ENCODE measurements around the gene BBS1.

The BBS1 gene

GRCh38 chr11:66546966-66547661 is 36.7 kb downstream of the BBS1 start:
- Histone ChIP-seq H2BK5ac (ENCODE audit: low read depth, low read length, poor library complexity, severe bottlenecking) (no peak overlapping the region), H3K4me3 (ENCODE audit: insufficient read depth in 1 of 2, low read depth in 1 of 2, low read length in 2 of 2) (no peak overlapping the region), H3K4ac (ENCODE audit: low read depth in 1 of 2, low read length in 2 of 2) (no peak overlapping the region), H2AK5ac (ENCODE audit: low read length, severe bottlenecking) (no peak overlapping the region), H2BK120ac (ENCODE audit: low read depth, low read length) (no peak overlapping the region), H3K27ac (ENCODE audit: low read length, poor library complexity, severe bottlenecking) (no peak overlapping the region), H4K8ac (ENCODE audit: low read length) (no peak overlapping the region), H4K91ac (ENCODE audit: low read length) (no peak overlapping the region), H3K14ac (ENCODE audit: low read length in 2 of 2) (no peak overlapping the region), H3K27me3 (ENCODE audit: control insufficient read depth in 1 of 2, insufficient read depth in 1 of 2, low read length in 2 of 2) (peaks cover 5 to 36% of the 10 kb centered on the region in 2 experiments), H2AFZ (ENCODE audit: low read depth, low read length) (no peak overlapping the region), H3K36me3 (ENCODE audit: control insufficient read depth in 1 of 2, insufficient read depth in 2 of 2, low read depth in 1 of 2, low read length in 2 of 2) (peaks cover 10 to 17% of the 10 kb centered on the region in 2 experiments), H3K79me1 (replicated peaks; ENCODE audit: low read length, poor library complexity, severe bottlenecking) (peaks cover 12% of the 10 kb centered on the region), H3K23ac (ENCODE audit: low read length in 2 of 2) (peak overlapping the region in 1 of 2 experiments; percentile 27), H3K9ac (ENCODE audit: low read length) (no peak overlapping the region), H3K4me2 (ENCODE audit: low read length, poor library complexity, severe bottlenecking) (peak overlapping the region; percentile 70), H2BK15ac (ENCODE audit: low read depth, poor library complexity, severe bottlenecking) (peak overlapping the region; percentile 31), H3K4me1 (ENCODE audit: control insufficient read depth, insufficient read depth, low read depth, low read length) (peaks cover 23% of the 10 kb centered on the region), H2BK12ac (ENCODE audit: low read length in 2 of 2) (no peak overlapping the region), H3K18ac (ENCODE audit: low read depth in 1 of 2, low read length in 2 of 2) (peak overlapping the region in 1 of 2 experiments; percentile 34), H3K9me3 (ENCODE audit: control insufficient read depth, low read length) (no peaks in the 10 kb centered on the region)
- WGBS: 23% methylated on average over 17 of the region's 18 CpGs
- DNase-seq: no peak

GRCh38 chr11:66547662-66548009 is 37.2 kb downstream of the BBS1 start:
- H3K4me3 ChIP-seq (ENCODE audit: insufficient read depth in 1 of 2, low read depth in 1 of 2, low read length in 2 of 2): no peak overlapping the region
- H2BK15ac ChIP-seq (ENCODE audit: low read depth, poor library complexity, severe bottlenecking): peak overlapping the region; percentile 29
- no peak overlapping the region for H2AK5ac ChIP-seq (ENCODE audit: low read length, severe bottlenecking)
- no peak overlapping the region for H3K18ac ChIP-seq (ENCODE audit: low read depth in 1 of 2, low read length in 2 of 2)
- DNase-seq: no peak
- H3K9me3 ChIP-seq (ENCODE audit: control insufficient read depth, low read length): no peaks in the 10 kb centered on the region
- H2BK12ac ChIP-seq (ENCODE audit: low read length in 2 of 2): no peak overlapping the region
- no peak overlapping the region for H3K23ac ChIP-seq (ENCODE audit: low read length in 2 of 2)
- no peak overlapping the region for H3K14ac ChIP-seq (ENCODE audit: low read length in 2 of 2)
- peaks cover 8 to 11% of the 10 kb centered on the region in 2 experiments for H3K36me3 ChIP-seq (ENCODE audit: control insufficient read depth in 1 of 2, insufficient read depth in 2 of 2, low read depth in 1 of 2, low read length in 2 of 2)
- peaks cover 12% of the 10 kb centered on the region for H3K79me1 ChIP-seq (replicated peaks; ENCODE audit: low read length, poor library complexity, severe bottlenecking)
- H3K27ac ChIP-seq (ENCODE audit: low read length, poor library complexity, severe bottlenecking): no peak overlapping the region
- no peak overlapping the region for H3K4me2 ChIP-seq (ENCODE audit: low read length, poor library complexity, severe bottlenecking)
- no peak overlapping the region for H3K4ac ChIP-seq (ENCODE audit: low read depth in 1 of 2, low read length in 2 of 2)
- no peak overlapping the region for H3K9ac ChIP-seq (ENCODE audit: low read length)
- H2BK120ac ChIP-seq (ENCODE audit: low read depth, low read length): no peak overlapping the region
- no peak overlapping the region for H4K8ac ChIP-seq (ENCODE audit: low read length)
- no peak overlapping the region for H4K91ac ChIP-seq (ENCODE audit: low read length)
- H3K4me1 ChIP-seq (ENCODE audit: control insufficient read depth, insufficient read depth, low read depth, low read length): peaks cover 23% of the 10 kb centered on the region
- H3K27me3 ChIP-seq (ENCODE audit: control insufficient read depth in 1 of 2, insufficient read depth in 1 of 2, low read length in 2 of 2): peaks cover 5 to 36% of the 10 kb centered on the region in 2 experiments
- no peak overlapping the region for H2BK5ac ChIP-seq (ENCODE audit: low read depth, low read length, poor library complexity, severe bottlenecking)
- H2AFZ ChIP-seq (ENCODE audit: low read depth, low read length): no peak overlapping the region
- WGBS: 34% methylated on average over 5 of the region's 5 CpGs

DNA sequence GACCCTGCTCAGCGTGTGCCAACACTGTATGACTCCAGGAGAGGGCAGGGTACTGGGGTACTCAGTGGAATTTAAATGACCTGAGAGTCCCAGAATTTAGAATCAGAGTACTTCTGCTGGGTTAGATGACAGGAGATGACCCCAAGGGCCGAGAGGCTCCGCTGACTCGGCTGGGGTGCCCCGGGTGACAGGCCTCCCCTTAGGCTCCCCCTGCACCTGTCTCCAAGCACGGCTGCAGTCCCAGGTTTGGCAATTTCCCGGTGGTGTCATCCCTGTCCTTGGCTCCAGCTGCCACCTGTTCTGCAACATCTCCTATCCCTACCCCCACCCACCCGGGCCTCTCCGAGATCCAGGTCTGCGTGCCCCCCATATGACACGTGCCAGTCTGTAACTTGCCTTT is 37.6 kb downstream of the BBS1 start:
- 80% methylated on average over 11 of the region's 11 CpGs for WGBS
- Histone ChIP-seq H3K18ac (ENCODE audit: low read depth in 1 of 2, low read length in 2 of 2) (no peak overlapping the region), H3K4me3 (ENCODE audit: insufficient read depth in 1 of 2, low read depth in 1 of 2, low read length in 2 of 2) (no peak overlapping the region), H3K79me1 (replicated peaks; ENCODE audit: low read length, poor library complexity, severe bottlenecking) (peaks cover 10% of the 10 kb centered on the region), H3K36me3 (ENCODE audit: control insufficient read depth in 1 of 2, insufficient read depth in 2 of 2, low read depth in 1 of 2, low read length in 2 of 2) (peaks cover 5 to 7% of the 10 kb centered on the region in 2 experiments), H4K91ac (ENCODE audit: low read length) (no peak overlapping the region), H2AK5ac (ENCODE audit: low read length, severe bottlenecking) (no peak overlapping the region), H3K4me1 (ENCODE audit: control insufficient read depth, insufficient read depth, low read depth, low read length) (peaks cover 23% of the 10 kb centered on the region), H3K4me2 (ENCODE audit: low read length, poor library complexity, severe bottlenecking) (no peak overlapping the region), H2BK12ac (ENCODE audit: low read length in 2 of 2) (no peak overlapping the region), H3K9ac (ENCODE audit: low read length) (no peak overlapping the region), H3K23ac (ENCODE audit: low read length in 2 of 2) (no peak overlapping the region), H3K4ac (ENCODE audit: low read depth in 1 of 2, low read length in 2 of 2) (no peak overlapping the region), H3K27me3 (ENCODE audit: control insufficient read depth in 1 of 2, insufficient read depth in 1 of 2, low read length in 2 of 2) (peaks cover 5 to 36% of the 10 kb centered on the region in 2 experiments), H4K8ac (ENCODE audit: low read length) (no peak overlapping the region), H3K14ac (ENCODE audit: low read length in 2 of 2) (no peak overlapping the region), H2AFZ (ENCODE audit: low read depth, low read length) (no peak overlapping the region), H2BK120ac (ENCODE audit: low read depth, low read length) (no peak overlapping the region), H3K27ac (ENCODE audit: low read length, poor library complexity, severe bottlenecking) (no peak overlapping the region), H2BK5ac (ENCODE audit: low read depth, low read length, poor library complexity, severe bottlenecking) (no peak overlapping the region), H2BK15ac (ENCODE audit: low read depth, poor library complexity, severe bottlenecking) (peak overlapping the region; percentile 29), H3K9me3 (ENCODE audit: control insufficient read depth, low read length) (no peaks in the 10 kb centered on the region)
- DNase-seq: no peak

DNA sequence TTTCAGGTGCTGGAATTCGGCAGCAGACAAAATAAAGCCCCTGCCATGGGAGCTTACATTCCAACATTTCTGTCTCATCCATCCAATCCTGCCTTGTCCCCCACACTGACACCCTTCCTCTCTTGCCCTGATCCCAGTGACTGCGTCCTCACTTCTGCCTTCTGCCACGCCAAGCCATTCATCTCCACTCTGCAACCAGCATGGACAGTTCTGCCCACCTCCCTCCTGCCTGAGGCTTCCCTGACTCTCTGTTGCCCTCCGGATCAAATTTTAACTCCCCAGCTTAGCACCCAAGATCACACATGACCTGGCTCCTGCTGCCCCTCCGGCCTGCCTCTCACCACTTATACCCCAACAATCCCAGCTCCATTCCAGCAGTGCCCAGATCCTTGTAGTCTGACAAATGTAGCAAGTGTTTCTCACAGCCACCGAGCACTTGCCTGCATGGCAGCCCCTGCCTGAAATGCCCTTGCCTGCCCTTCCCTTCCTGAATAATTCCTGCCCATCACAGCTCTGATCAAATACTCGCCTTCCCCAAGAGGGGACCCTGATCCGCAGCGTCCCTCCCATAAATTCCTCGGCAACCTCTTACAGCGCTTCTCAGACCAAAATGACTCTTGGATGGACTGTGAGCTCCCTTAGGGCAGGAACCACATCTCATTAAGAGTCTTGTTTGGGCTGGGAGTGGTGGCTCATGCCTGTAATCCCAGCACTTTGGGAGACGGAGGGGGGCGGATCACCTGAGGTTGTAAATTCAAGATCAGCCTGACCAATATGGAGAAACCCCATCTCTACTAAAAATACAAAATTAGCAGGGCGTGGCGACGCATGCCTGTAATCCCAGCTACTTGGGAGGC is 38.6 kb downstream of the BBS1 start:
- H4K8ac ChIP-seq (ENCODE audit: low read length): no peak overlapping the region
- H3K4me3 ChIP-seq (ENCODE audit: insufficient read depth in 1 of 2, low read depth in 1 of 2, low read length in 2 of 2): no peak overlapping the region
- peaks cover 2% of the 10 kb centered on the region for H3K79me1 ChIP-seq (replicated peaks; ENCODE audit: low read length, poor library complexity, severe bottlenecking)
- no peak overlapping the region for H3K4me2 ChIP-seq (ENCODE audit: low read length, poor library complexity, severe bottlenecking)
- H3K36me3 ChIP-seq (ENCODE audit: control insufficient read depth in 1 of 2, insufficient read depth in 2 of 2, low read depth in 1 of 2, low read length in 2 of 2): no peaks in the 10 kb centered on the region
- no peak overlapping the region for H3K27ac ChIP-seq (ENCODE audit: low read length, poor library complexity, severe bottlenecking)
- H3K23ac ChIP-seq (ENCODE audit: low read length in 2 of 2): no peak overlapping the region
- H3K4me1 ChIP-seq (ENCODE audit: control insufficient read depth, insufficient read depth, low read depth, low read length): peaks cover 16% of the 10 kb centered on the region
- H2AFZ ChIP-seq (ENCODE audit: low read depth, low read length): no peak overlapping the region
- no peak overlapping the region for H2BK5ac ChIP-seq (ENCODE audit: low read depth, low read length, poor library complexity, severe bottlenecking)
- no peak overlapping the region for H2BK15ac ChIP-seq (ENCODE audit: low read depth, poor library complexity, severe bottlenecking)
- no peak overlapping the region for H3K9ac ChIP-seq (ENCODE audit: low read length)
- H3K14ac ChIP-seq (ENCODE audit: low read length in 2 of 2): no peak overlapping the region
- no peaks in the 10 kb centered on the region for H3K9me3 ChIP-seq (ENCODE audit: control insufficient read depth, low read length)
- peaks cover 5 to 36% of the 10 kb centered on the region in 2 experiments for H3K27me3 ChIP-seq (ENCODE audit: control insufficient read depth in 1 of 2, insufficient read depth in 1 of 2, low read length in 2 of 2)
- DNase-seq: no peak
- WGBS: 72% methylated on average over 9 of the region's 16 CpGs
- H3K18ac ChIP-seq (ENCODE audit: low read depth in 1 of 2, low read length in 2 of 2): no peak overlapping the region
- H2BK120ac ChIP-seq (ENCODE audit: low read depth, low read length): no peak overlapping the region
- no peak overlapping the region for H2BK12ac ChIP-seq (ENCODE audit: low read length in 2 of 2)
- no peak overlapping the region for H2AK5ac ChIP-seq (ENCODE audit: low read length, severe bottlenecking)
- no peak overlapping the region for H3K4ac ChIP-seq (ENCODE audit: low read depth in 1 of 2, low read length in 2 of 2)
- no peak overlapping the region for H4K91ac ChIP-seq (ENCODE audit: low read length)

Measured in mesenchymal stem cell (in vitro differentiated cells and primary cell).